Skin epidermis (tissue), 12 donors: ENCODE measurements around the gene HYDIN.
"Not testable (repeated sequence)": the region's sequence is repeated elsewhere in the genome, so short reads cannot be mapped to it uniquely, and the experiment has no call there.

Experiments used
- H3K27ac ChIP-seq, 21 experiments: fragments of 200-600 bp; sonication (generic) in 11 of 21; one replicate each; pipeline ENCODE4 v1.5.0; 2020; ENCODE audit warnings: mild to moderate bottlenecking in 3 of 21, inconsistent platforms in 2 of 21, moderate library complexity in 2 of 21
- H3K4me3 ChIP-seq, 7 experiments: fragments of 200-600 bp; sonication (generic) in 2 of 7; one replicate each; pipeline ENCODE4 v1.5.0; 2020; ENCODE audit warnings: inconsistent platforms in 2 of 7, mild to moderate bottlenecking in 2 of 7, moderate library complexity in 1 of 7

The HYDIN gene

DNA sequence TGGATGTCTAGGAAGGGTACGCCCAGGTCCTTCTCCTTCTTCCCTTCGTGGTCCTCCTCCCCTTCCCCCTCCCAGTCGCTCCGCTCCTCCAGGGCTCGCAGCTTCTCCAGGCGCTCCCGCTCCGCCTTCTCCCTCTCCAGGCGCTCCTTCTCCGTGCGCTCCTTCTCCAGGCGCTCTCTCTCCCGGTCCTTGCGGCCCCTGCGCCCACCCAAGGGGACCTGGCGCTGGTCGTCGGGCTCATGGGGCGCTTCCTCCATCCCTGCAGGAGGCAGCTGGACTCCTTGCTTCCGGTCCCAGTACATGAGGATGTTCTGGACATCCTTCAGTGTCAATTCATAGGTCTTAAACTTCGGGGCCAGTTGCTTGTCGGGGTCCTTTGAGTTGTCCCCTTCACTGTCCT lies 309.9 kb downstream of the HYDIN start:
- H3K4me3 ChIP-seq, H3K27ac ChIP-seq: not testable (repeated sequence)

DNA sequence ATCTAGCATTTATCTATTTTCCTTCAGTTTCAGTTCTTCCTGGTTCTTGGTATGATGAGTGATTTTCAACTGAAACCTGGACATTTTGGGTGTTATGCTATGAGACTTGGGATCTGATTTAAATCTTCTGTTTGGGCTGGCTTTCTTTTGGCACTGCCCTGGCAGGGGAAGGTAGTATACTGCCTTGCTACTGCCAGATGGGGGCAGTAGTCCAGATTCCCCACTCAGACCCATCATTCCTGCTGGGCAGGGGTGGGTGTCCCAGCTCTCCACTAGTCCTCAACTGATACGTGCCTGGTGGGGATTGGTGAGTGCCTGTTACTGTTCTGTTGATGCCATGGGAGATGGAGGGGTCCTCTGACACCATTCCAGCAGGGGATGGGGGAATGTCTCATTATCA lies 342.3 kb downstream of the HYDIN start:
- H3K27ac ChIP-seq, H3K4me3 ChIP-seq: not testable (repeated sequence)

DNA sequence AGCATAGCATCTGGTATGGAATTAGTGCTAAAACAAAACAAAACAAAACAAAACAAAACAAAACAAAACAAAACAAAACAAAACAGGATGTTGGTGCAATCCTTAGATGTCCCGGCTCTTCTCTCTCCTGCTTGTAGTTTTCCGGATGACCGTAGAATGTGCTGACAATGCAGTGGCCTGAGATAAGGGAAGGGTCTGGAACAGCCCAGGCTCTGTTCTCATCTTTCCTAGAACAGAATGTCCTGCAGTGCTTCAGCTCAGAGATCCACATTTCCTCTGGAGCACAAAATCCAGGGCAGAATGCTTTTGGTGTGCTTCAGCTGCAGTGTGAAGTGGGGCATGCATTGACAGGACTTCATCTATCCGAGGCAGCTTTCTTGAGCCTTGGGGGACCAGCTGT lies 345.9 kb downstream of the HYDIN start:
- not testable (repeated sequence) for H3K4me3 ChIP-seq, H3K27ac ChIP-seq

DNA sequence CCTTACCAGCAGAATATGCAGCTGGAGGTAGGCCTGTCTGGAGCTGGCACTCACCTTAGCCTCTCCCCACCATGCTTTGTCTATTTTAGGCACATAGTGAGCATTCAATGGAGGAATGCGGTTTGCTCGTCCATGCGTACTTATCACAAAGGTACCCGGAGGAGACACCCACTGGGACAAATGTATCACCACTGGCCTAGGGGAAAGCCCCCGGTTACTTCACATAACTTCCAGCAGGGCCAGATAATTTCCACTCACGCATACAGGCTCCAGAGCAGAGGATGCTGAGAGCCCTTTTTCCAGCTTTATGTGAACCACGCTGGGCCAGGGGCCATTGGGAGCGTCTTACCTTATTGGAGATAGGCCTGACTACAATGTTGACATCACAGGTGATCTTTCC lies 348.2 kb downstream of the HYDIN start:
- not testable (repeated sequence) for H3K4me3 ChIP-seq, H3K27ac ChIP-seq

DNA sequence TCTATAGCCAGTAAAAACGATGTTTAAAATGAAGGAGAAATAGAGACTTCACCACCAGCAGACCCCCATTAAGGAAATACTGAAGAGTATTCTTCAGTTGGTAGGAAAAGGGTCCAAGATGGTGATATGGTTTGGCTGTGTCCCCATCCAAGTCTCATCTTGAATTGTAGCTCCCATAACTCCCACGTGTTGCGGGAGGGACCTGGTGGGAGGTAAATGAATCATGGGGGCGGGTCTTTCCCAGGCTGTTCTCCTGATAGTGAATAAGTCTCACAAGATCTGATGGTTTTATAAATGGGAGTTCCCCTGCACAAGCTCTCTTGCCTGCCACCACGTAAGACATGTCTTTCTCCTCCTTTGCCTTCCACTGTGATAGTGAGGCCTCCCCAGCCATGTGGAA lies 352.6 kb downstream of the HYDIN start:
- not testable (repeated sequence) for H3K4me3 ChIP-seq, H3K27ac ChIP-seq

DNA sequence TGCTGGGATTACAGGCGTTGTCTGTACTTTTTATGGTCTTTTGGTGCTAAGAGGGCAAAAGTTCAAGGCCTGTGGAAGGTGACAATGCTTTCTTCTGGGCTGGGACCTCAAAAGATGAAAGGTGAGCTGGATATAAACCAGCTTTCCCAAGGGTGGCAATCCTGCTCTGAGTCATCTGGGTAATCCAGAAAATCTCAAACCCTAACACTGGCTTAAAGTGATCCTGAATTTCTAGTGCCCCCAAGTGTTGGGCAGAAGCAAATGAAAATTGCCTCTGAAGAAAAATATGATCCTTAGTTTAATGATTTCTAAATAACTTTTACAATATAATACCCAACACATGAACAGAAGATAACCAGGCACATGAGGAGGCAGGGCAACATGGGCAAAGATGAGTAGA lies 354.1 kb downstream of the HYDIN start:
- H3K27ac ChIP-seq, H3K4me3 ChIP-seq: not testable (repeated sequence)

DNA sequence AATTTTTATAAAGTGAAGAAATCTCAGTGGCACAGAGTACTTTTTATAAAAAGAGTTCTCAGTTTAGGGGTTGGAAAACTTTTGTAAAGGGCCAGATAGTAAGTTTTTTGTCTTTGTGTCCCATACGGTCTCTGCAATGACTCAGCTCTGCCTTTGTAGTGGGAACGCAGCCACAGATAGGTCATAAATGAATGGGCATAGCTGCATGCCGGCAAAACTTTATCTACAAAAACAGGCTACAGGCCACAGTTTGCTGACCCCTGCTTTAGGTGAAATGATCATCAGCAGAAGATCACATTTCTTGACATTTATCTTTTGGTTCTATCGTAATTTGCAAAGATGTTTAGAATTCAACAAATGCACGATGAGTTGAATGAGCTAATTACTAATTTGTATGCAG lies 365.8 kb downstream of the HYDIN start:
- H3K27ac ChIP-seq = not testable (repeated sequence)

DNA sequence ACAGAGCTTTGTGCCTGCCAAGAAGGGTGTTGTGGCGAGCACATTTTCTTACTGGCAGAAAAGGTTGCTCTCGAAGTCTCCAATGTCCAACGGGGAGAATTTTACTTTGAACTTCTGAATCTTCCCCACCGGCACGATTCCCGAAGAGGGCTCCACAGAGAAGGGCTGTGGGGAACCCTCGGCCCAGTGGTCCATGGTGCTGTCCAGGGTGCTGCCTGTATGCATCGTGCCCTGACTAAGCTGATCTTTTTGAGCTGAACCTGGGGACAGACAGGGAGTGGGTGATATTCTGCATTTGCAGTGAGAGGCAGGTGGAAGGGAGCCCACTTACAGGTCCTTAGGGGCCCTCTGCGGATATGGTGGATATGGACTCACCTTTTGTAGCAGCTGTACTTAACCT lies 368.5 kb downstream of the HYDIN start:
- H3K4me3 ChIP-seq, H3K27ac ChIP-seq: not testable (repeated sequence)

More for the DNA sequence above, 365.8 kb downstream of the HYDIN start:
- H3K4me3 ChIP-seq = not testable (repeated sequence)

DNA sequence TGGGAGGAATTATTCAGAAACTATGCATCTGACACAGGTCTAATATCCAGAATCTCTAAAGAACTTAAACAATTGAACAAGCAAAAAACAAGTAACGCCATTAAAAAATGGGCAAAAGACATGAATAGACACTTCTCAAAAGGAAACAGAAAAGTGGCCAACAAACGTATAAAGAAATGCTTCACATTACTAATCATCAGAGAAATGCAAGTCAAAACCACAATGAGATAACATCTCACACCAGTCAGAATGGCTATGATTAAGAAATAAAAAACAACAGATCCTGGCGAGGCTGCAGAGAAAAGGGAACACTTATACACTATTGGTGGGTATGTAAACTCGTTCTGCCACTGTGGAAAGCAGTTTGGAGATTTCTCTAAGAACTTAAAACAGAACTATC lies 379.2 kb downstream of the HYDIN start:
- not testable (repeated sequence) for H3K4me3 ChIP-seq, H3K27ac ChIP-seq

DNA sequence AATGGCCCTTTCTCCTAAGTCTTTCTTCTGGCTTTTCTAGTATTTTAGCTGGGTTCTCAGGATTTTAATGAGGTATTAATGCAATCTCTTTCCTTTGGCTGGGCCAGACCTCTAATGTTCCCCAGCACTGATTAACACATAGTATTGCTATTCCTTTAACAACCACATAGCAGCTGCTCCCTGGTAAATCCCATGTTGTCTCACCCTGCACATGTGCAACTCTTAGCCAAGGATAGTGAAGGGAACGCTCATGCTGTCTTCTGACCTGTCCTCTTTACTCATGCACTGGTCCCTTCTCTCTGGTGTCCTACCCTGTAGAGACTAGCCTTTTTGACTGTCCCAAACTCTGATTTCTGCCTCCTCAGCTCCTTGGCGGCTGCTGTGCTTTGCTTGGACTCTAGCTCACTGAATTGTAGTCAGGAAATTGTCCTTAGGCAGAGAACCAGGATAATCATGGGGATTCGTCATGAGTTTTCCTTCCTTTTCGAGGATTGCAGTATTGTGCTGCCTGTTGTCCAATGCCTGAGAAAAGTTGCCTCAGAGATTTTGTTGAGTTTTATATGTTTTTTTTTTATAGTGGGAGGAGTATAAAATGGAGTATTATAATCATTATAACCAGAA lies 406.9 kb downstream of the HYDIN start:
- not testable (repeated sequence) for H3K27ac ChIP-seq, H3K4me3 ChIP-seq

DNA sequence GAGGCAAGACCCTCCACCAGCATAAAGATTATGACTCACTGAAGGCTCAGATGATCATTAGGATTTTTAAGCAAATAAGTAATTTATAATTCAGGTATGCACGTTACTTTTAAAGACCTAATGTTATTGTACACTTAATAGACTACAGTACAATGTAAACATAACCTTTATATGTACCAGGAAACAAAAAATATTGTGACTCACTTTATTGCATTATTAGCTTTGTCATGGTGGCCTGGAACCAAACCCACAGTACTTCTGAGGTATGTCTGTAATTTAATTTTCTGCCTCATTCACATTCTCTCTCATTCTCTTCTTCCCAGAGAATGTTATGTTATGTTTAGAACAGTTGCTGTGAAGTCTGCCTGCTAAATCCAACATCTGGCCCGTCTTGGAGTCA lies 407.8 kb downstream of the HYDIN start:
- H3K4me3 ChIP-seq, H3K27ac ChIP-seq: not testable (repeated sequence)

DNA sequence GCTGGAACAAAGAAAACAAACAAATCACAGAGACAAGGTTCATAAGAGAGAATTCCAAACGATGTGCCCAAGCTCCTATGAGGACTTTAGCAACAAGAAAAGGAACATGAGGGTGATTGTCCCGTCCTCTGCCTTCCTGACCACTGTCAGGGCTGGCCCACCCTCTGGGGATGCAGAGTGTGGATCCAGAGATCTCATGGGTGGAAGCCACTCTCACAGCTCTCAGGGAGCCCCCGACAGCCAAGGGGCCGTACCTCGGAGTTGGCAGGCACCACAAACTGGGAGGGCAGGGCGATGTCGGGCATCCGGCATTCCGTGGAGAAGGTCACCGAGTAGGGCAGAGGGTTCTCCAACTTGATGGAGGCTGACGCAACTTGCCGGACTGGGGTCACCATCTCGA lies 412.4 kb downstream of the HYDIN start:
- not testable (repeated sequence) for H3K27ac ChIP-seq, H3K4me3 ChIP-seq

DNA sequence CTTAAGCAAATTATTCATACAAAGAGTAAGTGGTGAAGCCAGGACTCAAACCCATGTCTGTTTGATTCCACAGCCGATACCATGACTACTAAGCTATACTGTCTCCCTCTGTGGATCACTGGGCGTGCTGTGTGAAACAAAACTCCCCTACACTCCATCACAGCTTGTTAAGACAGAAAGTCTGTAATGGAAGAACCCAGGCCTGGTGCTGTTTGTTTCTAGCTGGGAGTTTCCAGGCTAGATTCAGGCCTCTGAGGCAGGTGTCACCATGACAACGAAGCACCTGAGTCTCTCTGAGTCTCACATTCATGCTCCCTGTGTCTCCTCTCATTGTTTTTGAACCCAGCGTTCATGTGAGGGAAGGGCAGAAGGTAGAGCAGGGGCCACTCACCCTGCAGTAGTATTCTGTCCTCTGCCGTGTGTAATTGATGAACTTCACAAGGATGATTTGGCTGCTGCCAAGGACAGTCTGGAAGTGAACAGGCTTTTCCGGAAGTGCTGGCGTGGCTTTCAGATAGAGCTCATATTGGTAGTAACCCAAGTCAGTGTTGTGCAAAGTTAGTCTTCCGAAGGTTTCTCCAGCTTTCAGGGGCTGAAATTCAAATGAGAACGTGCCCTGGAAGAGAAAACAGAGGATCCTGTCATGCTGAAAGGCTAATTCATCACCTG lies 421.0 kb downstream of the HYDIN start:
- no peak overlapping the region for H3K27ac ChIP-seq

DNA sequence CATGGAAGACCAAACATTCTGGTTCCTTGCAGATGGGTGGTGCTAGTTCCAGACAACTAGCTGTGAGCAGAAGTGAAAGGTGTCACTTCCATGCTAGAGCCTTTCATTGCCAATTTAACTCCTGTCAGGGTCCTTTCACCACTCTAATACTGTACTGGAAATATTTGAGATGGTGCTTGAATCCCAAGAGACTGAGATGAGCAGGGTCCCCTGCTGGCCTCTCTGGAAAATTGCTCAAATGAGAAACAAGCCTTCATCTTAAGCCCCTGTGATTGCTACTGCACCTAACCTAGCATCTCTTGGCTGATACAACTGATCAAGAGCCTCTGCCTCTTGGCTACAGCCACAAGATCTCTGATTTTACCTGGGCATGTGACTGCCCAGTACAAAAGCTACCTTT lies 422.2 kb downstream of the HYDIN start:
- no peak overlapping the region for H3K4me3 ChIP-seq
- H3K27ac ChIP-seq = no peak overlapping the region

More for the DNA sequence above, 421.0 kb downstream of the HYDIN start:
- no peak overlapping the region for H3K4me3 ChIP-seq

DNA sequence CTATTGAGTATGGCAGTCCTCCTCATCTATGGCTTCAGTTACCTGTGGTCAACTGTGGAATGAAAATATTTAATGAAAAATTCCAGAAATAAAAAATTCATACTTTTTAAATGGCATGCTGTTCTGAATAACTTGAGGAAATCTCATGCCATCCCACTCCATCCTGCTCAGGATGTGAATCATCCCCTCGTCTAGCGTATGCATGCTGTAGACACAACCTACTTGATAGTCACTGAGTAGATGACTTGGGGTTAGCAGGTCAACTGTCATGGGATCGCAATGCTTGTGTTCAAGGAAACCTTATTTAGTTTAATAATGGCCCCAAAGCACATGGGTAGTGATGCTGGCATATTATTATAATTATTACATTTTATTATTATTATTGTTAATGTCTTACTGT lies 424.7 kb downstream of the HYDIN start:
- Histone ChIP-seq H3K27ac (no peak overlapping the region), H3K4me3 (no peak overlapping the region)

DNA sequence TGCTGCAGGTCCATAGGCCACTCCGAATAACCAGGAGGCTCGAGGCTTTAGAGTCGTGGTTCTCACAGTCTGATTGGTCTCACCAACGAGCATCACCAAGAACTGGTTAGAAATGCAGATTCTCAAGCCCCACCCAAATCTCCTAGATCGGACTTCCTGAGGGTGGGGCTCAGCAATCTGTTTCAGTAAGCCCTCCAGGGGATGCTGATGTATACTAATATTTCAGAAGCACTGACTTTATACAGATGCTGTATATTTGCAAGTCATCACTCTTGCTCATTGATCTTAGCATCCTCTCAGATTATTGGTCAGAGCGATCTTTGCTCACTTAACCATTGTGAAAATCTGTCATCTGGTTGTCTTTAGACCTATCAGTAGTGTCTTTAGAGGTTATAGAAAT lies 425.1 kb downstream of the HYDIN start:
- peak overlapping the region in 5 of 21 experiments; percentile 30 to 82 (median 71) for H3K27ac ChIP-seq
- H3K4me3 ChIP-seq = no peak overlapping the region

DNA sequence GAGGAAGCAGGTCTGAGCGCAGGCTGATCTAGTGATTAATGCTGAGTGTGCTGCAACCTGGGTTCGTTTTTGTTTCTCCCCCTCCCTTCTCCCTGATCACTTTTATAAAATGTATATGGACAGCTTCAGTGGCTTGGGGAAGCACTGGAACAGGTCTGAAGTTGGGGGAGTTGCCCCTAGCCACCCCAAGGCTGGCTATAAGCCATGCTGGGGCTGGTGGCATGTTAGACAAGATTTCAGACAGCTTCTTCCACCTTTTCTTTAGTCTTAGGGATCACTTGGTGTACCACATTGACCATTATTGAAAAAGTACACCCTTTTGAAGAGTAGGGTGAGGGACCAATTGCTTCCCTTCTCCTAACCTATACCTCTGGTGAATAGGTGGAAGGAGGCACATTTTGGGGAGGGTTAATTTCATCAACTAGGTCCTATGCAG lies 425.8 kb downstream of the HYDIN start:
- Histone ChIP-seq H3K4me3 (no peak overlapping the region), H3K27ac (peak overlapping the region in 8 of 21 experiments; percentile 6 to 82 (median 56))

DNA sequence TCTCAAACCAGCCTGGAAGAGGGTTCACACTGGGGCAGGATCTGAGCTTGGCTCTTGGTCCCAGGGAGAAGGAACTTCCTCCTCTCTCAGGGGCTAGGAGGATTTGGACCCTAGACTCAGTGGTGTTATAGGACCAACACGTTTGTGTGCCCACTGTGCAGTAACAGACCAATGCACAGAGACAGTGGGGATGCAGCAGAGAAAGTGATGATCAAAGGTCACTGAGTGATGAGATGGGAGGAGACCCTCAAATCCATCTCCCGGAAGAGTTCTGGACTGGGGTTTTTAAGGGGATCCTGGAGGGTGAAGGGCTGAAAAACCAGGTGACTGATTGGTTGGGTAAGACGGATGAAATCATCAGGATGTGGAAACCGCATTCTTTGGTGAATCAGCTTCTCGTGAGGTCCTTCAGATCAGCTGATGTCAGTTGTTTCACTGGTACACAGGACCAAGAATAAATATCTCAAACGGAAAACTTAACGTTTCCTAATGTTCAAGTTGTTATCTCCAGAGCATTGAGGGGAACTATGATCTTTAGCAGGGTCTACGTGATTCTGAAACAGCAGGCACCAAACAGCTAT lies 426.3 kb downstream of the HYDIN start:
- Histone ChIP-seq H3K4me3 (no peak overlapping the region), H3K27ac (peak overlapping the region in 7 of 21 experiments; percentile 12 to 82 (median 63))

DNA sequence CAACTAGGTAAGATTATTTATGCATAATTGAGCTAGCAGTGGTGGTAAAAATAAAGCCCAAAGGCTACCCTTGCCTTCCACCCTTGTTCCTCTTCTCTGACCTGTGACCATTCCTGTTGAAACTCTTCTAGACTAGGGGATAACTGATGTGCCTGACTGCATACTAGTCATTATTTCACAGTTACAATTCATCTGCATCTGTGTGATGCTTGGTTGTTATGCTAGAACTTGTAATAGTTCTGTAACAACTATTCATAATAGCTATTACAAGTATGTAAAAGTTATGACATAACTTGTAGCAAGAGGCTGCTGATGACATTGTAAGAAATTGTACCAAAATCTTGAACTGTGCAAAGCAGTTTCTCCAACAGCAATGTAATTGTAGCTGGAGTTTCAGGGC lies 427.2 kb downstream of the HYDIN start:
- H3K27ac ChIP-seq = peak overlapping the region in 1 of 21 experiments; percentile 82

DNA sequence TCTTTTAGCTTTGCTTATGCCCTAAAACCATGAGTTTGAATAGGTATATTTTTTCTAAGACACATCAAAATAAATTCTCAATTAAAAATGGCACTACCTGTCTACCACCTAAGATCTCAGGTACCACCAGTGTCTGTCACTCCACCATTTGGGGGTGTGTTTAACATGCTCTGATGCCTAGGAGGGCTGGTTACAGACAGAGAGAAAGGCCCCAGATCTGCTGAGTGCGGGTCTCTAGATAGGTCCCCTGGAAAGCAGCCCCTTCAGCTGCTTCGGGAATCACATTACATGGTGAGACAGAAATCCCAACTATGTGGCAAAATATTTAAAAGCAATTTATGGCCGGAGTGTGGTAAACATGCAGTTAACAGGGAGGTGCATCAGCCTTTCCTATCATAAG lies 428.9 kb downstream of the HYDIN start:
- Histone ChIP-seq H3K27ac (peak overlapping the region in 1 of 21 experiments; percentile 72), H3K4me3 (no peak overlapping the region)

More for the DNA sequence above, 427.2 kb downstream of the HYDIN start:
- no peak overlapping the region for H3K4me3 ChIP-seq

DNA sequence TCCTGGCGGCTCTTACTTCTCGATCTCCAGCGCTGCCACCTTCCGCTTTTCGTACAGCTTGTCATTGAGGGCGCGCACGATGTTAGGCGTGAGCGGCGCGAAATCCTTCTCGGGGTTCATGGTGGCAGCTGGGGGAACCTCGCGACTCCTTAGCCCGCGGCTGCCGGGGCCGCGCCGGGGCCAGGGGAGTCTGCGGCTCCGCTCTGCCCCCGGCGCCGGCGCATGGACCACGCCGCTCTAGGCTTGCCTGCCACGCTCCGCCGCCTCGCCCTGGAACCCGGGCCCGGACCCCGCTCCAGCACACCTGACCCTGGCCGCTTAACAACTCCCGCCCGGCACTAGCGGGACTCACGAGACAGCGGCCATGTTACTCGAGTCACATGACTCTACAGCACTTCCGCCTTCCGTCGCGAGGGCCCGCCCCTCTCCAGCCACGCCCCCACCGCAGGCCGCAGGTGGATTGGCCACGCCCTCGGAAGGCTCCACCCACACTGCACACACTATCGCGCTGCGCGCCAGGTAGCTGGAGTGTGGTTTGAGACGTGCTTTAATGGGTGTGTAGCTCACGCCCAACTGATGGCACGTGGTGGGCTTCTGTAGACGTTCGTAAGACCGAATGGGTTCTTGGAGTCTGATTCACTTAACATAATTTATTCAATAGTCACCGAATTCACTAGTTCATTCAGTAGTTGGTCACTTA lies 429.6 kb downstream of the HYDIN start, which contains the start of gene VAC14:
Gene VAC14 (minus strand): TSS at position 378 of the 700 bp plus-strand sequence. CDS start 258 bp downstream, at position 120.
- Histone ChIP-seq H3K4me3 (peak within 1 kb of the TSS; percentile 82 to 99 (median 90)), H3K27ac (peak within 1 kb of the TSS in 20 of 21 experiments; percentile 67 to 92 (median 84))
